ENCODE measurements around the gene FAM170A. TPM values are rescaled to one million over a fixed set of nuclear protein-coding genes. Genes with fewer than 3 reads are reported as not detected.

The FAM170A gene
- total and polyA plus RNA-seq, 7 donors: 0.17 to 0.25 TPM; not detected in 5

DNA sequence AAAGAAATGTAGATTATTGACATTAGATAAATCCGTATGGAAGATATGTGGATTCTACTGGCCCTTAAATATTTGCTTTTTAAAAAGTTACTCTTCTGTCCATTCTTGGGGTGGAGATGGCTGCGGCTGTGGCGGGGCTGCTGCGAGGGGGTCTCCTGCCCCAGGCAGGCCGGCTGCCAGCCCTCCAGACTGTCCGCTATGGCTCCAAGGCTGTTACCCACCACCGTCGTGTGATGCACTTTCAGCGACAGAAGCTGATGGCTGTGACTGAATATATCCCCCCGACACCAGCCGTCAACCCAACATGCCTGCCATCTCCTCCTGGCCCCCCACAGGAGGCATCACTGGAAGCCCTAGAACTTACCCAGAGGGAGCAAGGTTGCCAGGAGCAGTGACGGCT lies 50.7 kb downstream of the FAM170A start:
- Histone ChIP-seq H3K4me1 (no peaks in the 10 kb centered on the region), H3K4me3 (no peak overlapping the region), H3K27ac (no peak overlapping the region), H3K9me3 (no peaks in the 10 kb centered on the region), H3K36me3 (ENCODE audit: insufficient read depth in 1 of 2, low read depth in 1 of 2) (no peaks in the 10 kb centered on the region), H3K27me3 (ENCODE audit: insufficient read depth in 3 of 3, low read length in 2 of 3) (no peaks in the 10 kb centered on the region)
- WGBS, 3 donors: 71 to 75% (median 73%) methylated on average over 11 to 12 of the region's 12 CpGs
- TF ChIP-seq, protein P1, sequence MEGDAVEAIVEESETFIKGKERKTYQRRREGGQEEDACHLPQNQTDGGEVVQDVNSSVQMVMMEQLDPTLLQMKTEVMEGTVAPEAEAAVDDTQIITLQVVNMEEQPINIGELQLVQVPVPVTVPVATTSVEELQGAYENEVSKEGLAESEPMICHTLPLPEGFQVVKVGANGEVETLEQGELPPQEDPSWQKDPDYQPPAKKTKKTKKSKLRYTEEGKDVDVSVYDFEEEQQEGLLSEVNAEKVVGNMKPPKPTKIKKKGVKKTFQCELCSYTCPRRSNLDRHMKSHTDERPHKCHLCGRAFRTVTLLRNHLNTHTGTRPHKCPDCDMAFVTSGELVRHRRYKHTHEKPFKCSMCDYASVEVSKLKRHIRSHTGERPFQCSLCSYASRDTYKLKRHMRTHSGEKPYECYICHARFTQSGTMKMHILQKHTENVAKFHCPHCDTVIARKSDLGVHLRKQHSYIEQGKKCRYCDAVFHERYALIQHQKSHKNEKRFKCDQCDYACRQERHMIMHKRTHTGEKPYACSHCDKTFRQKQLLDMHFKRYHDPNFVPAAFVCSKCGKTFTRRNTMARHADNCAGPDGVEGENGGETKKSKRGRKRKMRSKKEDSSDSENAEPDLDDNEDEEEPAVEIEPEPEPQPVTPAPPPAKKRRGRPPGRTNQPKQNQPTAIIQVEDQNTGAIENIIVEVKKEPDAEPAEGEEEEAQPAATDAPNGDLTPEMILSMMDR (IDR thresholded peaks at IDR 0.05): no peak
- DNase-seq (no peak), ATAC-seq (no peak)
- intact Hi-C loops (cut with DNase I): no loop called here

DNA sequence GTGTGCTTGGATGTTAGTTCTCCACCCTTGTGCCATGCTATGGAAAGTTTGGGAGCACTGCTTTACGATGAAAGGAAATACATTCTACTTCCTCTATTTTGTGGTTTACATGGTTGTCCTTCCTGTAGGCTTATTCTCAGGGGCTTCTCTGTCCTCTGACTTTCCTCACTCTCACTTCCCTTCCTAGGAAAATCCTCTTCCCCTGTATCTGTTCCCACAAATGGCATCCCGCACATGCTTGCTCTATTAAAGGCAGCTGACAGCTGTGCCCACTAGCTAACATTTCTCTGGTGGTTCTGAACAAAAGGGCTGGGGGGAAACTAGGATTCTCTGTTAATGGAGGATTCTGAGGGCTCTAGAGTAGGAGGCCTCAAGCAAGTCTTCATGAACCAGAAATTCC lies 52.4 kb downstream of the FAM170A start:
- H3K4me1 ChIP-seq: no peaks in the 10 kb centered on the region
- H3K27ac ChIP-seq: no peak overlapping the region
- H3K27me3 ChIP-seq (ENCODE audit: insufficient read depth in 3 of 3, low read length in 2 of 3): no peaks in the 10 kb centered on the region
- no peaks in the 10 kb centered on the region for H3K9me3 ChIP-seq
- TF ChIP-seq, protein P1 (IDR thresholded peaks at IDR 0.05): no peak
- DNase-seq (no peak), ATAC-seq (no peak)
- no peaks in the 10 kb centered on the region for H3K36me3 ChIP-seq (ENCODE audit: insufficient read depth in 1 of 2, low read depth in 1 of 2)
- no peak overlapping the region for H3K4me3 ChIP-seq
- WGBS, 3 donors: 58 to 62% (median 59%) methylated on average over 2 of the region's 2 CpGs
- intact Hi-C loops (cut with DNase I): no loop called here

GRCh38 chr5:119682372-119682771 lies 53.0 kb downstream of the FAM170A start:
- Histone ChIP-seq H3K36me3 (ENCODE audit: insufficient read depth in 1 of 2, low read depth in 1 of 2) (no peaks in the 10 kb centered on the region), H3K4me3 (no peak overlapping the region), H3K9me3 (no peaks in the 10 kb centered on the region), H3K27ac (no peak overlapping the region), H3K27me3 (ENCODE audit: insufficient read depth in 3 of 3, low read length in 2 of 3) (no peaks in the 10 kb centered on the region), H3K4me1 (no peaks in the 10 kb centered on the region)
- 51 to 65% (median 64%) methylated on average over 1 of the region's 1 CpG for WGBS, 3 donors
- TF ChIP-seq, protein P1 (IDR thresholded peaks at IDR 0.05): no peak
- intact Hi-C loops (cut with DNase I): no loop called here
- ATAC-seq (no peak), DNase-seq (no peak)

Other genes with a start within 250 kb of the FAM170A start
- gene HSD17B4, start 177.1 kb upstream of the FAM170A start, total RNA-seq: 100 to 1,000 TPM in 3 of 4 donors, 10 to 100 TPM in 1; 60.8 to 142 (median 131) TPM
- gene HSD17B4, start 177.1 kb upstream of the FAM170A start, polyA plus RNA-seq: 10 to 100 TPM; 60.5 to 66.8 (median 64.2) TPM

Measured in psoas muscle (tissue), 8 donors.